KOPT-K1 (cell line): ENCODE results near the gene FAM200C.

ENCODE experiments used
- H3K27ac ChIP-seq: fragments of 200-600 bp; sonication (generic); 2 replicates; pipeline ENCODE4 v1.5.1; 2016; ENCODE audit warnings: antibody characterized with exemption, mild to moderate bottlenecking, low read depth, low read length; ENCODE audit not compliant: poor library complexity, severe bottlenecking
- H3K36me3 ChIP-seq: fragments of 200-600 bp; sonication (generic); 2 replicates; pipeline ENCODE4 v1.5.1; 2017; ENCODE audit warnings: antibody characterized with exemption, mild to moderate bottlenecking, low read length, moderate library complexity; ENCODE audit not compliant: insufficient read depth
- H3K9me3 ChIP-seq: fragments of 200-600 bp; sonication (generic); 2 replicates; pipeline ENCODE4 v1.5.1; 2017; ENCODE audit warnings: antibody characterized with exemption, low read length, mild to moderate bottlenecking; ENCODE audit not compliant: insufficient read depth, poor library complexity, severe bottlenecking

Gene FAM200C

DNA sequence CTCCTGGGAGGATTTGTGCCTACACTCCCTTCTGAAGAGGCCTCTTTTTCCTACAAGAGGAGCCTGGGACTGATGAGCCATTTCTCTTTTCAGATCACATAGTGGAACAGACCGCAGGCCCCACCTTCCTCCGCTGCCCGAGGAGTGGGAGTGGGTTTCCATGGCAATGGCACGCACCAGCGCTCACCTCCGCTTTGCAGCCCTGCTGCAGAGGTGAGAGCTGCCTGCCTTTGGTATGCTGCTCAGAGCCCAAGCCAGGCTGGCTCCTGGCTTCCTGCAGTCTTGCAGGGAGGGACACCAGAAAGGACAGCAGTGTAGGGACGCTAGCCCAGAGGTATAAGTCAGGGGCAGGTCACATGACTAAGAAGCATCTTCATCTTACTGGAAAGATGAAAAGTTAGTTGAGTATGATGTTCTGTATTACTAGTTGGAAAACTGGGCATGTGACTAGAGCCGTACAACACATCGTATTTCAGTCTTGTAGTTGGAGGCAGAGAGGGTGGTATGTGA, 34.2 kb upstream of the FAM200C start:
- peaks cover 21% of the 10 kb centered on the region for H3K36me3 ChIP-seq
- no peak overlapping the region for H3K27ac ChIP-seq
- H3K9me3 ChIP-seq: no peaks in the 10 kb centered on the region

DNA sequence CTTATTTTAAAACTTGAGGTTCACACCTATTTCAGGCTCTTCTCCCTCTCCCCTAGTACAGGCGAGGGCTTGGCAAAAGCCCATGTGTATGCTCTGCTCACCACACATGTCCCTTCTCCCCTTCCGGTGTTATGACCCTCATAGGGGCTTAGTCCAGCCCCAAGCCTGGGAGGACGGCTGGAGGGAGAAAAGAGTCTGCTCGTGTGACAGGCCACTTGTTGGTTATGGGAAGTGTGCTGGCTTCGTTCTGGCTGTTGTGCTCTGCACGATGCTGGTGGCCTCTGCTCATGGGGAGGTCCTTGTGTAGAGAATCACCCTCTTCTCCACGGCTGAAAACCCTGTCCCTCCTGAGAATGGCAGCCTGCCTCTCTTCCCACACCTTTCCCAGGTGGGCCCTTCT, 32.9 kb upstream of the FAM200C start:
- Histone ChIP-seq H3K9me3 (no peaks in the 10 kb centered on the region), H3K36me3 (peaks cover 34% of the 10 kb centered on the region), H3K27ac (no peak overlapping the region)

DNA sequence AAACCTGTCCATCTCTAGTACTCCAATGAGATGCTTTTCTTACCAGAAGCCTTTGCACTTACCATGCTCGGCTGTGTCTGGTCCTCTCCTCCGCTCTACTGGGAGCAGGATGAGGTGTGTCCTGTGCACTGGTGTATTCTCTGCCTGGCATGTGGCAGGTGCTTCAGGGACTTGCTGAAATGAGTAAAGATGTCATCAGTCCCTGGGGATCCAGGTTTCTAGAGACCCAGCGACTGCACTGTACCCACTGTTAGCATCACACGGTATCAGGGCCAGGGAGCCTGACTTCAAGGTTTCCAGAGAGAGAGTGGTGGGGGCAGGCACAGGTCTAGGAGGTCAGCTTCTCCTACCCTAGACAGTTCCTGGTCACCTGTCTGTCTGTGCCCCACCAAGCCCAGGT, 32.3 kb upstream of the FAM200C start:
- Histone ChIP-seq H3K9me3 (no peaks in the 10 kb centered on the region), H3K36me3 (peaks cover 40% of the 10 kb centered on the region), H3K27ac (no peak overlapping the region)

GRCh38 chr5:160427607-160428006, 27.8 kb upstream of the FAM200C start:
- Histone ChIP-seq H3K27ac (no peak overlapping the region), H3K9me3 (no peaks in the 10 kb centered on the region), H3K36me3 (peaks cover 85% of the 10 kb centered on the region)

DNA sequence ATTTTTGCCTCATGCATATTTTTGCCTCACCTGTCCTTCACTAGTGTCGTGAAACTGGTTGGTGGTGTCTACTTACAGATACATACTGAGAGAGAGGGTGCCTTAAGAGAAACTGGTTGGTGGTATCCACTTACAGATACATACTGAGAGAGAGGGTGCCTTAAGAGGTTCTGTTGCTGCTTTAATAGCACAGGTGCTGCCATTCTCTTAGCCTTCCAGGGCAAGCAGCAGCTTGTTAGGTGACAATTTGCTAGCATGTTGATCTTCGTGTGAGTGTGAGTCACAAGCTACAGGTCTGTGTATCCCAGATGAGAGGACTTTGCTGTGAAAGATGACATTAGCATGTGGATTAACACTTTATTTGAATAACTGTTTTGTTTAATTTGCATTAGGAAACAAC, 23.2 kb upstream of the FAM200C start:
- Histone ChIP-seq H3K27ac (peak overlapping the region; percentile 83), H3K9me3 (no peaks in the 10 kb centered on the region), H3K36me3 (peaks cover 54% of the 10 kb centered on the region)

DNA sequence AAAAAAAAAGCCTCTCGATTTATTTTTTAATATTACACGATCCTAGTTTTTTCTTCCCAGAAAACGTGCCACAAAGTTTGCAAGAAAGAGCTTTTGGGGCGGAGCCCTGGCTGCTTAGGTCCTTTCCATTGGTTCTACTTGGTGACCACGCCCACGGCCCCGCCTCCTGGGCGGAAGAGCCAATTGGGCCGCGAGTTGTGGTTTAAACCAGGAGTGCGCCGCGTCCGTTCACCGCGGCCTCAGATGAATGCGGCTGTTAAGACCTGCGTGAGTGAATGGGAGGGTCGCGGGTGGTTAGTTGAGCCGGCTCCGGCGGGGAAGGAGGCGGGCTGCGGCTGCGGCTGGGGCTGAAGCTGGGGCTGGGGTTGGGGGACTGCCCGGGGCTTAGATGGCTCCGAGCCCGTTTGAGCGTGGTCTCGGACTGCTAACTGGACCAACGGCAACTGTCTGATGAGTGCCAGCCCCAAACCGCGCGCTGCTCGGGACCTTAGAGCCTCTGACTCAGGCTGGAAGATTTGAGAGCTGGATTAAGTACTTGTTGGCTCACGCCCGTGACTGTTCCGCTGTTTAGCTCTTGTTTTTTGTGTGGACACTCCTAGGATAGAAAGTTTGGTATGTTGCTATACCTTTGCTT, 21.9 kb upstream of the FAM200C start, which contains the start of gene PTTG1:
Gene PTTG1 (plus strand): TSS at position 231 of the 634 bp plus-strand sequence. CDS start 458 bp downstream, outside the sequence.
- H3K9me3 ChIP-seq: no peaks in the 10 kb centered on the region
- peak within 1 kb of the TSS; percentile 83 for H3K27ac ChIP-seq
- H3K36me3 ChIP-seq: peaks cover 44% of the 10 kb centered on the region

DNA sequence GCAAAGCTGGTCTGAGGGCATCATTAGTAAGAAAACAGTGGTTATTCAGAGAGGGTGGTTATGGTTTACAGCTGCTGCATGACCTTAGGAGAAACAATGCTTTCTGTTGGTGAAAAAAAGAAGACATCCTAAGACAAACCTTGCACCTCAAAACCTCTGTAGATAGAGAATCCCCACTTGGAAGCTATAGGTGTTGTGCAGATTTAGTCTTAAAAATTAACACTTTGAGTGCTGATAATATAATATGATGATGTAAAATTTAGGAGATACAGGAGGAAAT, 20.4 kb upstream of the FAM200C start:
- H3K27ac ChIP-seq: peak overlapping the region; percentile 81
- peaks cover 29% of the 10 kb centered on the region for H3K36me3 ChIP-seq
- no peaks in the 10 kb centered on the region for H3K9me3 ChIP-seq

DNA sequence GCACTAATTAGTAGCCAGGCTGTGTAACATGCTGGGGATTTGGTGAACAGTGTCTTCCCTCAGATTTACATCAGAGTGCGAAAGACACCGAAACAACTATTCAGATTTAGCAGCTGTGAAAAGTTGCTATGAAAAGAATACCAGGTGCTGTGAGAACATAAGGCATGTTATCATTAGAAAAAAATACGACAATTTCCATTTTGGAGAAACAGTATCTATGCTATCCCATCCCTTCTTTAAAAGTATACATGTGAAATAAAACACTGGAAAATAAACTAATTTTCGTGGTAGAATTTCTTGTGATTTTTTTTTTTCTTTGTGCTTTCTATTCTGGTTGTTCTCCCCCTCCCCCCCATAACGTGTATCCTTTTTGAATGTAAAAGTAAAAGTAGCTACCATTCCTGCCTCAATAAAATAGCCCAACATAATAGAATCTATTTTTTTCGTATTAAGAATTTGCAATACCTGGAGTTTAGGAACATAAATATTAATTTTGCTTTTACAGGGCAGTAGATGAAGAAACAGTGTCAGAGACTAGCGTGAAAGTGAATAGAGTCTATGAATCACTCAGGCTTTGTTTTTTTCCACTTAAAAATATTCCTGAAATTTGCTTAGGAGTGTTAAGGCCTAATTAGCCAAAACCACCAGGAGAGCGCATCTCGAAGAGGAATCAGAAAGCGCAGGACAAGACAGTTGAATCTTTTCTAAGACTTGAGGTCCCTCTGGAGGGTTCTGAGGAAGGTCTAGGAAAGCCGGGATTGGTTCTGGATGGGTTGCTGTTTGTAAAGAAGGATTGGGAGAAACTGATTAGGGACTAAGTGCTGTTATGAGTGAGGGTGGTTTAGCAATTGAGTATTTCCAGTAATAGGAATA, 19.8 kb upstream of the FAM200C start:
- peaks cover 28% of the 10 kb centered on the region for H3K36me3 ChIP-seq

GRCh38 chr5:160418561-160419457, 19.0 kb upstream of the FAM200C start, which contains the start of gene SLU7:
Gene SLU7 (minus strand): TSS chr5:160419081. CDS start chr5:160415294, 3,787 bp downstream.
- Histone ChIP-seq H3K9me3 (no peaks in the 10 kb centered on the region), H3K36me3 (peaks cover 27% of the 10 kb centered on the region), H3K27ac (peak within 1 kb of the TSS; percentile 81)

More for the DNA sequence above, 19.8 kb upstream of the FAM200C start:
- H3K27ac ChIP-seq: peak overlapping the region; percentile 81
- H3K9me3 ChIP-seq: no peaks in the 10 kb centered on the region

- H3K9me3 ChIP-seq: no peaks in the 10 kb centered on the region
- H3K27ac ChIP-seq: peak overlapping the region; percentile 82
- peaks cover 23% of the 10 kb centered on the region for H3K36me3 ChIP-seq
Observed at GRCh38 chr5:160398806-160399205, 1.0 kb downstream of the FAM200C start.

GRCh38 chr5:160397492-160397891, 2.4 kb downstream of the FAM200C start:
- Histone ChIP-seq H3K36me3 (peaks cover 10% of the 10 kb centered on the region), H3K27ac (no peak overlapping the region), H3K9me3 (no peaks in the 10 kb centered on the region)

DNA sequence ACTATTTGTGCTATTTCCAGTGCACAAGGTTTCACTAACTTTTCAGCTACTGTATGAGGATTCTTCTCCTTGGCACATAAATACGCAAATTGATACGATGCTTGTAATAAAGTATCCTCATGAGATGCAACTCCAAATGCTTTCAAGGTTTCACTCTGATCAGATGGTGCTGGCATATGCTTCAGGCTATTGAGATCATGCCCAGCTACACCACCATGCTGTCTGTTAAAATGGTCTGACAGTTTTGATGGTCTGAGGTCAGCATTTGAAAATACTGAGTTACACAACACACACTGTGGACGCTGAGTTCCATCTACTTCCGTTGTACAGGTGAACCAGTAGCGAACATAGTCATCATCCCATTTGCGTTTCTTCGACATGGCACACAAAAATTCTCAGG, 4.7 kb downstream of the FAM200C start:
- Histone ChIP-seq H3K9me3 (no peaks in the 10 kb centered on the region), H3K27ac (no peak overlapping the region), H3K36me3 (no peaks in the 10 kb centered on the region)

- peaks cover 12% of the 10 kb centered on the region for H3K9me3 ChIP-seq
- no peaks in the 10 kb centered on the region for H3K36me3 ChIP-seq
- H3K27ac ChIP-seq: no peak overlapping the region
Observed at GRCh38 chr5:160390787-160391696, 8.8 kb downstream of the FAM200C start.

DNA sequence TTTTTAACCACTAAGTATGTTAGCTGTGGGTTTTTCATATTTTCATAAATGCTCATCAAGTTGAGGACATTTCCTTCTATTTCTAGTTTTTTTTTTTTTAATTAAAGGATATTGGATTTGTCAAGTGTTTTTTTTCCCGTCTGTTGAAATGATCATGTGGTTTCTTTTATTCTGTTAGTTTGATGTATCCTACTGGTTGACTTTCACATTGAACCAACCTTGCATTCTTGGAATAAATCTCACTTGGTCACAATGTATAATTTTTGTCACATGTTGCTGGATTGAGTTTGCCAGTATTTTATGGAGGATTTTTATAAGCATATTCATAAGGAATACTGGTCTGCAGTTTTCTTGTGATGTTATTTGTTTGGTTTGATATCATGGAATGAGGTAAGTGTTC, 12.4 kb downstream of the FAM200C start:
- H3K9me3 ChIP-seq: peaks cover 12% of the 10 kb centered on the region
- H3K36me3 ChIP-seq: no peaks in the 10 kb centered on the region
- H3K27ac ChIP-seq: no peak overlapping the region
